RWPE1 (cell line): Measurements from ENCODE around the gene CDK14.

ENCODE experiments used
- CTCF ChIA-PET: fragments of 350-600 bp; sonication (Branson Sonifier 250); formaldehyde crosslinking; extraction: SDS; loops from one replicate; lab custom pipeline; 2021; lab: Yijun Ruan, JAX
- POLR2A ChIA-PET: fragments of 400-600 bp; formaldehyde crosslinking; extraction: SDS; loops from one replicate; lab custom pipeline; 2020; ENCODE audit warnings: antibody characterized with exemption; ENCODE audit not compliant: low non-redundant PET; lab: Yijun Ruan, JAX
- DNase-seq: peaks from one replicate; pipeline ENCODE4 v3.0.0; 2012; ENCODE audit warnings: low spot score
- H3K27ac ChIP-seq: fragments of 450-650 bp; 2 replicates; pipeline ENCODE4 v1.5.1; 2017
- TF ChIP-seq, protein P1 (sequence below): fragments of 450-650 bp; conservative IDR thresholded peaks from 2 replicates; pipeline ENCODE4 v1.5.1; 2017; ENCODE audit warnings: low read depth, mild to moderate bottlenecking

The CDK14 gene

DNA sequence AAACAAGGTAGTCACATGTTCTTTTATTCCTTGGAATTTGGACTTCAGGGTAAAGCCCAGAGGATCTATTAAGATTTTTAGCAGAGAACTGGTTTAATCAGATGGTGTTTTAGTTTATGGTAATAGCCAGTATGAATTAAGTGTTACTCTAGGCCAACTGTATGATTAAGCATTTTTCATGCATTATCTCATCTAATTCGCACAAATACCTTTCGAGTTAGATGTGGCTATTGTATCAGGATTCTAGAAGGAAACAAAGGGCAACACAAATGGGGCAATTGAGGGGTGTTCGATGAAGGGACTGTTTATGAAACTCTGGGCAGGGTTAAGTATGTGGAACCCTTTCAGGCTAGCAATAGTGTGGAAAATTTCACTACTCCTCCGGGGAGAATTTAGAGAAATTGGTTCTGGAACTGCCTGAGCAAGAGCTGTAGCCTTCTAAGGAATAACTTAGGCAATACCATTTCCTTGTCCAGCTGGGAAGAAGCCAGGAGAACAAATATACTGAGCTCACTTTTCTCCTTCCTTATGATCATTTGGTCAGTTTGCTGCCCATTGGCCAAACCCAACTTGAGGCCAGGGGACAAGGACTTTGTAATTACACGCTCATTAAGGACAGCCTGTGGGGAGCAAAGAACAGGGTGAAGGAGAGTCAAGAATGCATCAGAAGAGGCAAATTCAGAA, 349.1 kb downstream of the CDK14 start:
- TF ChIP-seq, protein P1, sequence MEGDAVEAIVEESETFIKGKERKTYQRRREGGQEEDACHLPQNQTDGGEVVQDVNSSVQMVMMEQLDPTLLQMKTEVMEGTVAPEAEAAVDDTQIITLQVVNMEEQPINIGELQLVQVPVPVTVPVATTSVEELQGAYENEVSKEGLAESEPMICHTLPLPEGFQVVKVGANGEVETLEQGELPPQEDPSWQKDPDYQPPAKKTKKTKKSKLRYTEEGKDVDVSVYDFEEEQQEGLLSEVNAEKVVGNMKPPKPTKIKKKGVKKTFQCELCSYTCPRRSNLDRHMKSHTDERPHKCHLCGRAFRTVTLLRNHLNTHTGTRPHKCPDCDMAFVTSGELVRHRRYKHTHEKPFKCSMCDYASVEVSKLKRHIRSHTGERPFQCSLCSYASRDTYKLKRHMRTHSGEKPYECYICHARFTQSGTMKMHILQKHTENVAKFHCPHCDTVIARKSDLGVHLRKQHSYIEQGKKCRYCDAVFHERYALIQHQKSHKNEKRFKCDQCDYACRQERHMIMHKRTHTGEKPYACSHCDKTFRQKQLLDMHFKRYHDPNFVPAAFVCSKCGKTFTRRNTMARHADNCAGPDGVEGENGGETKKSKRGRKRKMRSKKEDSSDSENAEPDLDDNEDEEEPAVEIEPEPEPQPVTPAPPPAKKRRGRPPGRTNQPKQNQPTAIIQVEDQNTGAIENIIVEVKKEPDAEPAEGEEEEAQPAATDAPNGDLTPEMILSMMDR, result no peak
- H3K27ac ChIP-seq, result no peak overlapping the region
- ChIA-PET POLR2A (no interaction called here), CTCF (no interaction called here)
- DNase-seq, result no peak

DNA sequence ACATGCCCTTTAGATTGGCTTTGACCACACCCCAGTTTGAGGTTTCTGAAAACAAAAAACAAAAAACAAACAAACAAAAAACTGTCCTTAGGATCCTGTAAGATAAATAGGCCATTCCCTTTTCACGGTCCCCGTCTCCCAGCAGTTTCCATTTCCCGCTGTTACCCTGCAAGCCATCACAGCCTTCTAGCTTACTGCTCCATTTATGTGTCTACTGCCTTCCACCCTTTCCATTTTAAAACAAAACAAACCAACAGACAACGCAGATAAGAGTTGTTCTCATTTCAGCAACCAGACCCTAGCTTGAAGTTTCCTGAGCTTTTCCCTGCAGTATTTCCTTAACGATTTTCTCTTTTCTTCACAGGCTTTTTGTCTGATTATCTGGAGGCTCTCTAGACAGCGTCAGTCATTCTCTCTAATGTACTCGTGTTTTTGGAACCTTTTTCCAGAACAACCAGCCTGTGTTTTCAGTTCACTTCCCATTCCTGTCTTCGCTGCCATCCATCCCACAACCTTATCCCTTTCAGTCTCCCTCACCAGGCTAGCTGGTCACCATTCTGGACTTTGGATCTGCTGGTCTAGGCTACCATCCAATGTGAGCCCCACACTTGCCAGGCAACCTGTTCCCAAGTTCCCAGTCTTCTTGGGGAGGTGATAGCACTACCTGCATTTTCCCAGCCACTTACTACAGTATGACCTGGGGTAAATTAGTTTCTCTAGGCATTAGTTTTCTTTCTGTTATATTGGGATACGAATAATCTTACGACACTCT, 350.8 kb downstream of the CDK14 start:
- ChIA-PET POLR2A (no interaction called here), CTCF (no interaction called here)
- TF ChIP-seq, protein P1, result no peak
- no peak for DNase-seq
- no peak overlapping the region for H3K27ac ChIP-seq

DNA sequence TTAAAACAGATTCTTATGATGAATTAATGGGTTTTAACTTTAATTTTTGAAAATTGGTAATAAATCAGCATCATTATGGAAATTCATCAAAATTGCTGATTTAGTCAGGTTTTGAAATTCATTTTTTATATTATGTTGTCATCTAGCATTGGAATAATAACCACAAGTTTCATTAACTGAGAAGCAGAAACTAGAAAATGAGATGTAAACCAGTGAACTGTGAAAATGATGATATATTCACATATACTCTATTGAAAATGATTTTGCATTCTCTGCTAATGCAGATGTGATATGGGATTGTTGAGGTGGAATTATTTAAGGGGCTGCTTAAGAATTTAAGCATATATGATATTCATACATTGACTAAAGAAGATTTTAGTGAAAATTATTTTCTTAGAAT, 352.0 kb downstream of the CDK14 start:
- no peak for DNase-seq
- no peak overlapping the region for H3K27ac ChIP-seq
- ChIA-PET CTCF (no interaction called here), POLR2A (no interaction called here)
- TF ChIP-seq, protein P1, result no peak

DNA sequence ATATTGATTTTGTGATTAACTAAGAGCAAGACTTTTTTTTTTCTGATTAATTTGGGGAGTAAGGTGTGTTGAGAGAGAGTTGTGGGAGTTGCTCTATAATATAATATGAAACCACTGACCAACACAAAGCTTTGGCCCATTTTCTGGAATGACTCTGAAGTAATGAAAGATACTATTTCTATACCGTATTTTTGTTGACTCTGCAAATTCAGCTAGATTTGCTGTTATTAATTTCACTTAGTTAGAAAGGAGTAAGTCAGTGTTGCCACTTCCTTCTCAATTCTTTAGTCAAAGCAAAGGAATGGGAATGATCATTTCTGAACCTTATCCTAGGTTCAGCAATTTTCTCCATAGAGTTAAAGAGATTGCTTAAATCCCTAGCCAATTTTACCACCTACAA, 355.1 kb downstream of the CDK14 start:
- no peak overlapping the region for H3K27ac ChIP-seq
- no peak for DNase-seq
- ChIA-PET POLR2A (no interaction called here), CTCF (interaction anchor here (0.7 kb wide), 1 partner anchor 1773 kb away, joined by 3 read pairs; no protein-coding TSS in a partner anchor)
- TF ChIP-seq, protein P1, result no peak

DNA sequence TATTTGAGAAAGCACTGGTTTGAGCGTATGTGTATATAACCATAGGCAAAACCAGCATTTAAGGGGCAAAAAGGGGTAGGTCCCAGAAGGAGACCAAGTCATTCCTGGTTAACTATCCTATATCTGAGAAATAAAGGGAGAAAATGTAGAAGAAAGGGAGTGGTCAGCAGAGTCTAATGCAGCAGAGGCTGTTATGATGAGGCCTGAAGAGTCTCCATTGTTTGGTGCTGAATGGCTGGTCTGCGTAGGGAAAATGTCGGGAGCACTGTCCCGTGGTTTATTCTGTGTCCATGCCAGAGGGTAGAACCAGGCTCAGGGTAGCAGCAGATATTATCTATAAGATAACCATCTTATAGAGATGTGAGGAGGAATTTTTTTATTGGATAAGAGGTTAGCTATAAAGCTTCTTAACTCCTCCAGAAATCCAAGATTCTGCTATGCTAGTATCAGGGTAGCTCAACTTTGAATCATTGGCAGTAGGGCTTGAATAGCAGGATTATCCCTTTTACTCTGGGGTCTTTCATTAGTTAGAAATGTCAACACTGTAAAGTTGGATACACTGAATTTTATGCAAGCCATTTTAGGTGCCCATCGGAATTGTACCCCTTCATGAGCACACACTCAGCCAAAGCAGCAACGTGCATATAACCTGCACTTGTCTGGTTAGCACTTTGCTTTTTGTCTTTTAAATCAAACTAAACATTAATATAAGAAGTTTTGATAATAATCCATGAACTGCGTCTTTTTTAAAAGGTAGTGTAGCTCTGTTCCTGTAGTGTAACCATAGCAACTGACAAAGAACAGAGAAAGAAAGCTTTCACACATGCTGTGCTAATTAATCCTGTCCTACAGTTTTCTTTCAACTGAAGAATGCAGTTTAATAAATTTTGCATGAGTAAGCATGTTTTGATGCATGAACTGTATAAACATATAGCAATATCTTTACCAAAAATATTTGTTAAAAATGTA, 356.1 kb downstream of the CDK14 start:
- CTCF ChIA-PET, result no interaction called here
- H3K27ac ChIP-seq, result no peak overlapping the region
- TF ChIP-seq, protein P1, result no peak
- no peak for DNase-seq
- POLR2A ChIA-PET, result no interaction called here

DNA sequence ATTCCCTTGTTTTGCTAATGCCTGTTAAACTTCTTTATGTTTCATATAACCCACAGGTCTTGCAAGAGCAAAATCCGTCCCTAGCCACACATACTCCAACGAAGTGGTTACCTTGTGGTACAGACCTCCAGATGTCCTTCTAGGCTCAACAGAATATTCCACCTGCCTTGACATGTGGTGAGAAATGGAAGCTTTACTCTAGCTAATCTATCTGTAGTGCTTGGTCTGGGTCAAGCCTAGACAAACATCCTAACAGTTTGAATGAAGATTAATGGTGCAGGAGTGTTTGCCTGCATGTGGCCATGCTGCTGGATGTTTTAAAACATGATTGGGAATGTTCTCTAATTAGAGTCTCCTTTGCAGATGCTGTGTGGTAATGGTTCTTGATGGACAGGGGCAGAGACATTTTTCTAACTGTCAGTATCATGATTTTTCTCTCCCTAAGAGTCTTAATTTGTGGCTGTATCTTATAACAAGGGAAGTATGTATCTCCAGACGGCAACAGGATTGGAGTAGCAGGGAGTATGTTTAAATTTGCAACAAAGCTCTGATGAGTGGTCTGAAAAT, 359.6 kb downstream of the CDK14 start:
- TF ChIP-seq, protein P1, result no peak
- H3K27ac ChIP-seq, result no peak overlapping the region
- CTCF ChIA-PET, result no interaction called here
- POLR2A ChIA-PET, result no interaction called here
- DNase-seq, result no peak
